HK-2 (cell line): Measurements from ENCODE around the gene OR13C8.

Source experiments
- DNase-seq: peaks from one replicate; pipeline ENCODE4 v3.0.0-alpha.2; 2018; ENCODE audit not compliant: unreplicated experiment

Gene OR13C8

DNA sequence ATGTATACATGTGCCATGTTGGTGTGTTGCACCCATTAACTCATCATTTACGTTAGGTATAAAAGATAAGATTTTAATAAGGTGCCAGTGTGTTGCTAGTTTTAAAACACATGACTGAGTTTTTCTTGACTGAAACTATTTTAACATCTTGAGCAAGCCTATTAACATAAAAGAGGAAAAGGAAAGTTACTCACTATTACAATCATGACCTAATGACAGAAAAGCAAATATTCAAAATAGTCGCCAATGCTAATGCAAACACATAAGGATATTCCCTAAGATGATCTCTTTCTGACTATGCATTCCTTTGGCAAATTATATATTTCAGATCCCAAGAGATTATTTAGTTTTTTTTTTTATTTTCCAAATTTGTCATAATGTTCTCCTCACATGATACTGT is 42.2 kb downstream of the OR13C8 start:
- no peak for DNase-seq

DNA sequence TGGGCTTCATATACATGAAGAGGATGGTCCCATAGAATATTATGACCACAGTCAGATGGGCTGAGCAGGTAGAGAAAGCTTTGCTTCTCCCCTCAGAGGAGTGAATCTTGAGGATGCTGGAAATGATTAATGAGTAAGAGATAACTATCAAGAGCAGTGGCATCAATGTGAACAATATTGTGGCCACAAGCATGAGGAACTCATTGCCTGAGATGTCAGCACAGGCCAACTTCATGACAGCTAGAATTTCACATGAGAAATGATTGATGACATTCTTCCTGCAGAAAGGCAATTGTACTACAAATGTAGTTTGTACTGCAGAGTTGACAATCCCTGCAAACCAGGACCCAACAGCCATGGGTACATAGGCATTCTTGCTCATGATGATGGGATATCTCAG is 48.5 kb downstream of the OR13C8 start:
- DNase-seq = no peak

DNA sequence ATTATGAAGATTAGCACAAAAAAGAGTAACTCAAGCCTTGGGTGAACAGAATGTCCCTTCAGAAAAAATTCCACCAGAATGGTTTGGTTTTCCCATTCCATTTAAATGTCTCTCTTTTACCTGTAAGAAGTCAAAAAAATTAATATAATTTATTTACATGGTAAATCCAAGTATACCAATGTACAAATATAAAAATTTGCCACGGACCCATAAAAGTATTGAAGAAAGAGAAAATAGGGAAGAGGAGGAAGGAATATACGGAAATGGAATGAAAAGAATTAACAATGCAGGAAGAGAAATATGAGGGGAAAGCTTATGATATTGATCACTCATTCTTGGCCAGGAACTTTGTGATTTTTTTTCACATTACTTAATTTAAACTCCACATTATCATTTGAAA is 49.1 kb downstream of the OR13C8 start, which contains the start of gene OR13C9:
TSS of gene OR13C9 (minus strand) at position 101 of the 400 bp plus-strand sequence. CDS start at position 101, 0 bp downstream.
- DNase-seq = no peak
